Body of pancreas (tissue), 4 donors: ENCODE measurements around the gene PGF.

Experiments used
- POLR2A ChIP-seq, 3 donors: fragments of 450-650 bp; IDR thresholded peaks; one replicate each; pipeline ENCODE4 v1.6.1; 2016; ENCODE audit warnings: antibody characterized with exemption in 3 of 3, mild to moderate bottlenecking in 2 of 3
- TF ChIP-seq, protein P1 (sequence below), 7 experiments: fragments of 450-650 bp in 4 of 7; fragments of 200-600 bp in 3 of 7; sonication (generic) in 3 of 7; IDR thresholded peaks; one replicate each; pipeline ENCODE4 v1.5.1; 2016 to 2019; ENCODE audit warnings: antibody characterized with exemption in 7 of 7

GRCh38 chr14:74984236-74985027 lies 29.0 kb upstream of the PGF start:
- TF ChIP-seq POLR2A (IDR thresholded peaks at IDR 0.05): no peak
- TF ChIP-seq, protein P1, sequence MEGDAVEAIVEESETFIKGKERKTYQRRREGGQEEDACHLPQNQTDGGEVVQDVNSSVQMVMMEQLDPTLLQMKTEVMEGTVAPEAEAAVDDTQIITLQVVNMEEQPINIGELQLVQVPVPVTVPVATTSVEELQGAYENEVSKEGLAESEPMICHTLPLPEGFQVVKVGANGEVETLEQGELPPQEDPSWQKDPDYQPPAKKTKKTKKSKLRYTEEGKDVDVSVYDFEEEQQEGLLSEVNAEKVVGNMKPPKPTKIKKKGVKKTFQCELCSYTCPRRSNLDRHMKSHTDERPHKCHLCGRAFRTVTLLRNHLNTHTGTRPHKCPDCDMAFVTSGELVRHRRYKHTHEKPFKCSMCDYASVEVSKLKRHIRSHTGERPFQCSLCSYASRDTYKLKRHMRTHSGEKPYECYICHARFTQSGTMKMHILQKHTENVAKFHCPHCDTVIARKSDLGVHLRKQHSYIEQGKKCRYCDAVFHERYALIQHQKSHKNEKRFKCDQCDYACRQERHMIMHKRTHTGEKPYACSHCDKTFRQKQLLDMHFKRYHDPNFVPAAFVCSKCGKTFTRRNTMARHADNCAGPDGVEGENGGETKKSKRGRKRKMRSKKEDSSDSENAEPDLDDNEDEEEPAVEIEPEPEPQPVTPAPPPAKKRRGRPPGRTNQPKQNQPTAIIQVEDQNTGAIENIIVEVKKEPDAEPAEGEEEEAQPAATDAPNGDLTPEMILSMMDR (IDR thresholded peaks at IDR 0.05): no peak
